K562 (cell line): Measurements from ENCODE around the gene CXCL5.

ENCODE experiments used
- ELF4 ChIP-seq: fragments of 450-650 bp; formaldehyde crosslinking; IDR thresholded peaks from 2 replicates; pipeline ENCODE4 v1.4.0; 2022; ENCODE audit warnings: missing genetic modification characterization
- GABPB1 ChIP-seq: sonication (generic); formaldehyde crosslinking; IDR thresholded peaks from 2 replicates; pipeline ENCODE4 v1.8.0; 2022; ENCODE audit warnings: mild to moderate bottlenecking, missing genetic modification reagents
- SP2 ChIP-seq: IDR thresholded peaks from 2 replicates; pipeline ENCODE4 v1.6.1; 2011; ENCODE audit warnings: mild to moderate bottlenecking, low read depth, low read length, moderate library complexity; ENCODE audit not compliant: poor library complexity, severe bottlenecking; ENCODE audit errors: extremely low read depth
- TF ChIP-seq, protein P1 (sequence below), 2 experiments: fragments of 200-800 bp in 1 of 2; sonication (Bioruptor generic) in 1 of 2; sonication (generic) in 1 of 2; formaldehyde crosslinking in 1 of 2; IDR thresholded peaks in 1 of 2; conservative IDR thresholded peaks in 1 of 2; 2 replicates each; pipeline versions ENCODE4 v1.5.0 to v1.6.1; 2016 to 2020; ENCODE audit warnings: missing compliant biosample characterization in 1 of 2, missing genetic modification characterization in 1 of 2, missing genetic modification reagents in 1 of 2

DNA sequence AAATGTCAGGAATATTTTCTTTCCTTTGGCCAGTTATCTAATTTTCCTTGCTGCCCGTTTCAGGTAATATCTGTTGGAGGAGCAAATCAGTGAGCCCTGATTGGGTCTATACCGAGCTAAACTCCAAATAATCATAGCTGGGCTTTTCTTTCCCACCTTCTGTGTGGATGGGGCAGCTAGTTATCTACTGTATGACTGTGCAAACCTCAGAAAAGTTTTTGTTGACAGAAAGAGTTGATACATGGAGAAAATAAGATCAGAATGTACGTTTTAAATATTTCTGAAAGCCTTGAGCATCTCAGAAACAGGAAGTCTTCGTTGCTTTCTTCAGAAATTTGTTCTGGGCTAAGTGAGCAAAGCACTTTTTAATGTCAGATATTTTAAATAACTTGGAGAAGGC, 6.2 kb upstream of the CXCL5 start:
- no peak for TF ChIP-seq GABPB1 (CRISPR knock-in tag)
- TF ChIP-seq ELF4 (CRISPR knock-in tag): no peak
- no peak for TF ChIP-seq SP2
- TF ChIP-seq, protein P1, sequence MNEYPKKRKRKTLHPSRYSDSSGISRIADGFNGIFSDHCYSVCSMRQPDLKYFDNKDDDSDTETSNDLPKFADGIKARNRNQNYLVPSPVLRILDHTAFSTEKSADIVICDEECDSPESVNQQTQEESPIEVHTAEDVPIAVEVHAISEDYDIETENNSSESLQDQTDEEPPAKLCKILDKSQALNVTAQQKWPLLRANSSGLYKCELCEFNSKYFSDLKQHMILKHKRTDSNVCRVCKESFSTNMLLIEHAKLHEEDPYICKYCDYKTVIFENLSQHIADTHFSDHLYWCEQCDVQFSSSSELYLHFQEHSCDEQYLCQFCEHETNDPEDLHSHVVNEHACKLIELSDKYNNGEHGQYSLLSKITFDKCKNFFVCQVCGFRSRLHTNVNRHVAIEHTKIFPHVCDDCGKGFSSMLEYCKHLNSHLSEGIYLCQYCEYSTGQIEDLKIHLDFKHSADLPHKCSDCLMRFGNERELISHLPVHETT (CRISPR knock-in tag; conservative IDR thresholded peaks at IDR 0.05 in 1 of 2, IDR thresholded peaks at IDR 0.05 in 1 of 2): no peak
